ENCODE results near the gene FAM98B.

FAM98B gene

DNA sequence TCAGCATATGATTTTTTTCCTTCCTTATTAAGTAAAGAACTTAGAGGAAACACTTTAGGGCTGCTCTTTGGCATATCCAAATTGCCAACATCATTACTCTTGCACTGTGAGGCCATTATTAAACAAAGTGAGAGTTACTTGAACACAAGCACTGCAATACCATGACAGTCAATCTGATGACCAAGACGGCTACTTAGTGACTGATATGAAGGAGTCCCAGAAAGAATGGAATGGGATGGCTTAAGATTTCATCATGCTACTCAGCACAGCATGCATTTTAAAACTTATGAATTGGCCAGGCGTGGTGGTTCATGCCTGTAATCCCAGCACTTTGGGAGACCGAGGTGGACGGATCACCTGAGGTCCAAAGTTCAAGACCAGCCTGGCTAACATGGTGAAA, 55.2 kb downstream of the FAM98B start:
- no peak for DNase-seq

DNA sequence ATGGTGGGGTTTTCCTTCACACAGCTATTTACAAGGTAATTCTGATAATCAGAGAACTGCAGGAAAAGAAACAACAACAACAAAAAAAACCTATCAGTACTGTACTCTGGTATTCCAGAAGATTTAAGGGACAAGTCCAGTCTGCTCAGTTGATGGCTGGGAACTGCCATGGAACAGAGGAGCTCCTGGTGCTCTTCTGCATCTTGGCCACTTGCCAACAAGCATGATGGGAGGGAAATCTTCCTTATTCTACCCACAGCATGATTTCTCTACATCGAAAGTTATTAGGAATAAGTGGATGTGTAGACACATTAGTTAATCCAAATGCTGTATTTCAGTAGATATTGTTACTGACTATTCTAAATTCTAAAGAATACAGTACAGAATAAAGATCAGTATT, 59.0 kb downstream of the FAM98B start:
- DNase-seq, result no peak

DNA sequence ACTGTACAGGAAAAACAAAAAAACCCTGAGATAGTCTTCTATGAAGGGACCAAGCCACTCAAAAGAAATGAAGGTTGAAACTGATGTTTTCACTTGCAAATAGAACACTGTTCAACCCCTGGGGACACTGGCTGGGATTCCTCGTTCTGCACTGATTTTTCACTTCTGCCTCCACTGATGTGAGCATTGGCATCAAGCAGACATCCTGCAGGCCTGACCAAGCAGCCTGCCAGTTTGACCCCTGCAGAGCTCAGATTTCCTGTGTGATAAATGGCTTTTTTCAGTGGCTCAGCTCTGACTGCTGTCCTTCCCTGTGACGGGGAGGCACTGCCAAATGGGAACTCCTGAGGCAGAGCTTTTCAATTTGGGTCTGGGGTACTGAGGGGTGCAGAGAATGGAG, 60.7 kb downstream of the FAM98B start:
- DNase-seq, result no peak

DNA sequence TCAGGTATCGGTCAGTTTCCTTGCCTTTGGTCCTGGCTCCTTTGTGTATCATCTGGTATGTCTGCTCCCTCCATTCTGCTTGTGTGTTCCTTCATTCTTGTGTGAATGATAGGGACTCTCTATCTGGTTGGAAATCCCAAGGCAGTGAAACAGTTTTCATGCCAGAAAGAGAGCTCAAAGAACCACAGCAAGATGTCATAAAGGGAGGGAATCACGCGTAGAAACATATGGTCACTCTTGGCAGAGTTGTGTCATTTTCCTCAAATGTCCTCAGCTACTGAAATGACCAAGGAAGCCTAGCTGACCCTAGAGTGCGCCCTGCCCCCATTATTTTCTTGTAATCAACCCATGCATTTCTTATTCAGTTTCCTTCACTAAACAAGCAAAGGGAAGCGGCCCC, 62.7 kb downstream of the FAM98B start:
- DNase-seq, result no peak

DNA sequence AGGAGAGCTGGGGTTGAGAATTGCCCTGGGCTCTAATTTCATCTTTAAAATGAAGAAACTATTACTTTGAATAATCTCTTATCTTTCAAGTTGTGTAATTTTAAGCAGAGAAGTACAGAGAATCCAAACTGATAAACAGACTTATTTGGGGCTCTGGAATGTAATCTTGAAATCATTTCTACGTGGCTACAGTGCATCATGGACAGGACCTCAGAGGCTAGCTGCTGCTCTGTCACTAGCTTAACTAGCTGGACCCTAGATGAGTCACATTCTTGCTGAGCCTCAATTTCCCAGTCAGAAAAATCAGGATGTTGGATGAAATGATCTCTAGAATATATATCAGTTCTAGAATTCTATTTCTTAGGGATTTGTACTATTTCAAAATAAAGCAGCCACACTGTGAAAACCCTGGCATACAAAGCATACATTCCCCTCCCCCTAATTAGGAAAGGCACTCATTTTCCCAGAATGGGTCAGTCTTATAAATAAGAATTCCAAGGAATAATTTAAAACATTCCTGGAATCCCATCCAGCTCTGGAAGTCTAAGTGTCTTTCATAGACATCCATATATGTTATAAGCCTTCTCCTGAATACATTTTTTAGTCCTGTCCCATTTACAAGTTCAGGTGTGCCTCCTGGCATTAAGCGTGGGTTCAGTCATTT, 63.5 kb downstream of the FAM98B start:
- DNase-seq, result no peak

DNA sequence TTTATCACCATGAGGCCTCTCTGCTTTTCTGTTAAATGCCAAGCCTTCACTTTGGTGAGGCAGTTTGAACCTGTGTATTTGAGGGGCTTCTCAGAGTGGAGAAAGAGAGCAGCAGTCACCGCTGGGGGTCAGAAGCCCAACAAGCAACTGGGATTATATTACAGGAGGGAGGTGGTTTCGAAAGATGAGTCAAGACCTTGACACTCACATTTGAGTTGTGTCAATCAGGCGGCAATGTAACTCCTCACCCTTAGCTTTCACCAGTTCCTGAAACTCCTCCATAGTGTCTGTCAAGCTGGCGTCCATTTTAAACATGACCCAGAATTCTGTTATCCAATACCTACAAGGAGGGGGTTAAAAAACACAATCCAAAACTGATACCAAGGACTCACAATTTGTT, 64.2 kb downstream of the FAM98B start:
- DNase-seq, result no peak

DNA sequence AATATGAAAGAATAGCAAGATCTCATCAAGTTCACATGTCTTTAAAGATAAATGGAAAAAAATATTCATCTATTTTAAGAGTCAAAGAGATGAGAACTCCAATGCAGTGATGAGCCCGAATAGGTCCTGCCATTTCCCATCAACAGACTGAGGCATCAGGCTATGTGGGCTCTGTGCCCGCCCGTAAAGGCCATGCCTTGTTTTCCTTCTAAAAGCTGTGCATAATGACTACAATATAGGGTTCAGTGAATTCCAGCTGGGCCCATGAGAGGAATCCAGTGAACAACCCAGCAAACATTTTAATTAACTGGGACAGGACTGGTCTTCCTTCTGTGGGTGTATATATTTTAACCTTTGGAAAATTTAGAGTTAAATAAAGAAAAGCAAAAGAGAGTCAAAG, 66.1 kb downstream of the FAM98B start:
- DNase-seq, result no peak

DNA sequence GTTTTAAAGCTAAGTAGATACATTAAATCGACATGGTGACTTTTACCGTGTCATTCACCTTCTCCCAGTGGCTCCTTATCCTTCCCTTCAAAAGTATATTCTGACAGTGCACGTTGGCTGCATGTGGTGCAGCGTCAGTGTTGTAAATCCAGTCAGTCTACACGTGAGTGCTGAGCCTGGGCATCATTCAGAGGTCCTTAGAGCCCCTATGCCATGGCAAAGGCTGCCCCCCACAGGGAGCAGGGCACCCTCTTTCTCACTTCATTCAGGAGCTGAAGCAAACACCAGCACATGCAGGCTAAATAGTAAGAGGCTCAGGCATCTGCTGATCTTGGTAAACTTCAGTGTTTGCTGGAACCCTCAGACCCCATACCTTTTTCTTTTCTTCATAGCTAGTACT, 67.4 kb downstream of the FAM98B start:
- DNase-seq, result no peak

DNA sequence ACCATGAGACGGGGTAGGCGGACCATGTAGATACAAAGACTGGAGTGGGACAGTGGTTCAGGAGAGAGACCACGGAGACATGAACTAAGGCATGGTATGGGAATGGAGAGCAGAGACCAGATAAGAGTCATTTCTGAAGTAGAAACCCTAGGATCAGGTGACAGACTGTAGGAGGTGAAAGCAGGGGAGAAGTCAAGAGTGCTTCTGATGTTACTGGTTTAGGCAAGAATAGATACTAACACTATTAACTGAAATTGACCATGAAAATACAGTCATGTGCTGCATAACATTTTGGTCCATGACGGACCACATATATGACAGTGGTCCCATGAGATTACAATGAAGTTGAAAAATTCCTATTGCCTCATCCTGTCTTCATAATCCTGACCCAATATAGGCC, 69.0 kb downstream of the FAM98B start:
- no peak for DNase-seq

DNA sequence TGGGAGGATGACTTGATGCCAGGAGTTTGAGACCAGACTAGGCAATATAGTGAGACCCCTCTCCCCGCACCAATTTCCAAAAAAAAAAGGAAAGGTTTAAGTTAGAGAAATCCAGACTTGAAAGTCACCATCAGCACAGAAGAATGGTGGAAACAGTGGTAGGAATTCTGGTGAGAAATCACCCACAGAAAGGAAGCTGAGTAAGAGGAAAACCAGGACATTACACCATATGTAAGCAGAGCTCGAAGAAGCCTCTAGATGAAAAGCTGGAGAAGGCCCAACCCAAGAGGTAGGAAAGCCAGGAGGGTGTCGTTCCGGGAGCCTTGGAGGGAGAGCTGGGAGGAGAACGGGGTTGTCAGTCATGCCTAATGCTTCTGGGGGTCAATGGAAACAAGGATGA, 70.2 kb downstream of the FAM98B start:
- DNase-seq, result peak; percentile 15

DNA sequence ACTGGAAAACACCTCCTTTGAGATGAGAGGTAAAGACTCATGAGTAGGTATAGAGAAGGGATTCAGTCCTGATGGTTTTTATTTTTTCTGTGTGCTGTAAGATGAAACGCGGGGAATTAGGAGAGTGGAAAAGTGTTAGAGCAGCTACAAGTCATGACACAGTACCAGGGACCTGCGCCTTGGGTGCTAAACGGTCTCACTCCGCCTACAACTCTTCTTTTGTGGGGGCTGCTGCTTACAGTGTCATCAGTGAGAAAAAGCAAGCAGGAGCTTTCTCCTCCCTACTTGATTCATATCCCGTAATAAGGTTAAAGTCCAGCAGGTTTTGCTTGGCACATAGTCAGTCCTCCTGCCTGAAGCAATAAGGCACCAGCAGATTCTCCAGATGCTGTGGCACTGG, 71.6 kb downstream of the FAM98B start:
- DNase-seq, result no peak

DNA sequence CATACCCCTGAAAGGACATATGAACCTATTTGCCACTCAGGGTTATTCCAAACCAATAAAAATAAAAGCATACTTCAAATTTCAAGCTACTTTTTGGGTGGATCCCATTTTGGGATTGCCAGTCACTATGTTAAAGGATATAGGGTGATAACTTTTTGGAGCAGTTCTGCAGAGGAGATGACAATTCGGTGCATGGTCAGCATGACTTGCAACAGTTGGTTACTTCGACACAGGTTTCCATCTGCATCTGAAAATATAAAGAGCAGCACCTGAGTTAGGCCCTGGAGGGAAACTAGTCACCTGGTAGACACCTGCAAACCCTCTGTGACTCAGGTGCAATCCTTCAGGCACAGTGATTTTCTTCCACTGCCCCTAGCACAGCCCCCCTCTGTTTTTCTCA, 72.2 kb downstream of the FAM98B start:
- DNase-seq, result no peak

DNA sequence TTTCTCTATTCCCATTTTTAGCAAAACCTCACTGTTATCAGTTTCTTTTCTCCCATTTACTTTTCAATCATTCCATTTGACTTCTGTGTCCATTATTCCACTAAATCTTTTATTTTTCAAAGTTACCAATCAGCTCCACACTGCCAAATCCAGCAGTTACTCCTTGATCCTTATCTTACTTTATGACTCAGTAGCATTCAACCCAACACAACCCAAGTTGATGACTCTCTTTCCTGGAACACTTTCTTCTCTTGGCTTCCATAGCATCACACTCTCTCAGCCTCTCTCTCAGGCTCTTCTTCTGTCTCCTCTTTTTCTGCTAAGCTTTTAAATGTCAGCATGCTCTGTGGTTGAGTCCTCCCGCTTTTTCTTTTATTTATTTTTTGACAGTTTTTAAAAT, 74.4 kb downstream of the FAM98B start:
- peak; percentile 14 for DNase-seq

DNA sequence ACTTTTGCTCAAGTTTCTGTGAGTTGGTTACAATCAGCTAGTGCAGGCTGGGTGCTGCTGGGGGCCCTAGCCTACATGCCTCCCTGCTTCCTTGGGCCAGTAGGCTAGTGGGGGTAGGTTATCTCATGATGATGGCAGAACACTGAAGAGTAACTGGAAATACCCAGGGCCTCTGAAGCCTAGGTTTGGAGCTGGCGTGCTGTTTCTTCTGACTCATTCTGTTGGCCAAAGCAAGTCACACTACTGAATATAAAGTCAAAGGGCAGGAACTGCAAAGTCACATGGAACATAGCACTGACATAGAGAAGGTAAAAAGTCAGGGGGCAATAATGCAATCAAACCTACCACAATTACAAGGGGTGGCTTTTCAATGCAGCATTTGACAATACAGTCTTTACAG, 76.2 kb downstream of the FAM98B start:
- peak; percentile 26 for DNase-seq

DNA sequence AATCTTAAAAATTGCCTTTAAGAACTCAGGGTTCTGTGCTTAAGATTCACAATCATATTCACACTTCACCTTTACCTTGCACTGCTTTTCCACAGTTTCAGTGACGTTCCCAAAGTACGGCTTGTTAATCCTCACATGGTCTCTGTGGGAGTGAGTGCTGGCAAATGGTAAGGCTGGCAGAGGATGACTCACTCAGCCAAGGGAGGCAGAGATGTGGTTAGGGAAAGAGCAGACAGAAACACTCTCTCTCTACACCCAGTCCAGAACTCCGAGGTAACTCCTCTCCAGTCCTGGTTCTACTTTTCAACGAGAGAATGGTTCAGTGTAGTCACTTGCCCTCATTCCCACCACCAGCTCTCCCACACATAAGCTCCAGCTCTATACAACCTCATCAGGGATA, 77.6 kb downstream of the FAM98B start:
- peak; percentile 30 for DNase-seq

DNA sequence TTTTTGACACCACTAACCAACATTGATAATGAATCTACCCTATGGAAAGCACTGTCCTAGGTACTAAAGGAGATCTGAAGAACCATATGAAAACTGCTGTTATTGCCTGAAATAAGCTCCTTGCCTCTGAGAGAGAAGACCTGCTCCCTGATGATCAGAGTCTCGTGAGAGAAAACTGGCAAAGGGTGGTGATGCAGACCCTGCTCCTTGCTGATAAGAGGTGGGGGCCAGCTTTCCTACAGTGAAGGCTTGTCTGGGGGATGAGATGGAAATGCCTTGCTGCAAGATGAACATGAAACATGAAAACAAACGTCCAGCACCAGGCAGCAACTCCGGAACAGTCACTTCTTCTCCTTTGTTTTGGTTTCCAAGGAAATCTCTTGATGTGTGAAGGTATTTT, 78.8 kb downstream of the FAM98B start:
- DNase-seq, result no peak

DNA sequence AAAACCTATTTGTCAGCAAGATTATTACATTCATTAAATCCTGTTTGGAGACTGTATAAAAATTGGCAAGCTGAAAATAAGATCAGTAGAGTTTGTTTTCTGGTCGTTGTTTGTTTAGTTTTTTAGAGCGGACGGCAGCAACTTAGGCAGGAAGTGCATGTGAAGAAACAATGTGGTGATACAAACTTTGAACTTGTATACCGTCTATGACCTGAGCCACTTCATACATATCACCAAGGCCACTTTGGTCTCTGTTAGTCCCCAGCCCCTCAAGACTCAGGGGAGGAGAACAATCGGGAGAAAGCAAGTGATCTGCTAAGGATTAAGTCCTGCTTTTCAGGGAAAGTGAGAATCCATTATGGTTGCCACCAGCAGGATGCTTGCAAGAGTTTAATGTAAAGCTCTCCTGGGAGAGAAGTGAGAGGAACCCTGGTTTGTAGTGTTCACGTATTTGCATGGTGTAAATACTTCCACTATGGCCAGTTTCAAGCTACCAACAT, 79.5 kb downstream of the FAM98B start:
- no peak for DNase-seq

DNA sequence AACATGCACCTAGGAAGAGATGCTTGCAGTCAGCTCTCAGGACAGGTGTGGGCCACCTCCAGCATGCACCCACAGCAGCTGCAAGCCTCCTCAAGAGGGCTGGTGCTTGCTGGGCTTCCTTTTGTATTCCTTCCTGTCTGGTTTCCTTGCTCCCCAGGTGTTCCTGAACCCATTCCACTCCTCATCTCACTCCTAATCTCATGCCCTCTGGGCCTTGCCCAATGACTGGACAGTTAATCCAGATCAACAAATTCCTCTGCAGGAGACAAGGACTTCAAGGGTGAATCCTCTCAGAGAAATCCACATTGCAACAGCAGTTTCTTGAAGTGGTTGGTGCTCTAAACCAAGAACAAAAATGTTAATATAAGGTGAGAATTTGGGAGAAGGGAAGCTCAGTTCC, 80.0 kb downstream of the FAM98B start:
- DNase-seq, result no peak

DNA sequence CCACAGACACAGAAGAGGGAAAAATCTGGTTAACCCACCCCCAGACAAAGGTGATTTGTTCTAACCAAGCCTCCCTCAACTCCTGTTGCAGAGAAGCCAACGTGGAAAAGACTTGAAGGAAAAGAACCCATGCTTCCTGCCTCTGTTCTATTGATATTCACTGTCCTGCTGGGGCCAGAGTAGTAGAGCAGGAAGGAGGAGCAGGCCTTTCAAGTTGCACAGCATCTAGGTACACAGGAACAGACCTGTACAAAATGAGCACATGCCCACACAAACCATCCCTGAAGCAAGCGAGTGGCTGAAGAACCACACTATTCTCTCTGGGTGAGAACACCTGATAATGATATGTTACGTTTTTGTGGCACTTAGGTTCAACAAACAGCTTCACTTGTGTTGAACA, 80.8 kb downstream of the FAM98B start:
- DNase-seq, result no peak

DNA sequence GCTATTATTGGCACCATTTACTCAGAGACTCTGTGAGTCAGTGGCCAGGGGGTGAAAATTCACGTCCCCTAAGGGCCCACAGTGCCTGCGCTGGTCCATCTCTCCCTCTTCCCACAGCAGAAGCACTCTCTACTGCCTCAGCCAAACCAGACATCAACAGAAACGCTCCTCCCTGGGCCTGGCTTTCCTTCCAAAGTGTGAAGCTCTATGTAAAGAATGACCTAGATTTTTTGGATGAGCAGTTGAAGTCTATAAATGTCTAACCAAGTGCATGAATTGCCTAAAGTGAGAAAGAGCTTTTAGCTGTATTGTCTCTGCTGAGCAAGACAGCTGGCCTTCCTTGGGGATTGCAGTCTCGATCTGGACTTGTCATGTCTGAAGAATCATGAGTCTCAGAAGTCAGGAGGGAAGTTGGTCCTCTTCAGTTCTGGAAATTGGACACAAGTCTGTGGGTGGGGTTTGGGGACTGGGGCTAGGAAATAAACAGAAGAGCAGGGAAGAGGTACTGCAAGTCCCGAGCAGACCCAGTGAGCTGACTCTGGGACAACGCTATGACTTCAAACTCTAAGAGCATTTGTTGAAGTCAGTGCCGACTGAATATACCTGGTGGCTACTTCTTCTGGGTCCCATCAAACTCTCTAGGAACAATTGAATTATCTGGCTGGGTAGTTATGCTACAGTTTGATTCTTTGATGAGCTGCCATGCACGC, 81.7 kb downstream of the FAM98B start:
- no peak for DNase-seq

DNA sequence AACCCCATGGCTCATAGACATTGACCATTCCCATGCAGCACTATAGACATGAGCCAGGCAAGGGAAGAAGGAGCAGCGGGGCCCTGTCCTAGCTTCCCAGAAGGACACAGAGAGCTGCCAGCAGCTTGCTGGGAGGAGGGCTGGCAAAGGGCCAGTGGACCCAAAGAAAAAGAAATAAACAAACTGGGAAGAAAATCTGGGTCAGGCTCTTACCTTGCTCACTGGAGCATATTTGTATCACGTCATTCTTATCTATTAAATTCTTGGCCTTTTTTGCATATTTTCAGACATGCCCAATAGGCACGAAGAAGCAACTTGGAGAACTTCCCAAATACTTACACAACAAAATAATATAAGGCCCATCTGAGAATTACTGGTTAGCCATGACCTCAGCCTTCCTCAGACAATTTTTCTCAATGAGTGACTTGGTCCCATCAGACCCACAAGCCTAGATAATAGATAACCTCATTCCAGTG, 82.3 kb downstream of the FAM98B start:
- peak; percentile 83 for DNase-seq

All from HCEC 1CT (cell line).